ENCODE measurements around the gene MORN1.
"Not testable (repeated sequence)": the region's sequence is repeated elsewhere in the genome, so short reads cannot be mapped to it uniquely, and the experiment has no call there.

Gene MORN1

DNA sequence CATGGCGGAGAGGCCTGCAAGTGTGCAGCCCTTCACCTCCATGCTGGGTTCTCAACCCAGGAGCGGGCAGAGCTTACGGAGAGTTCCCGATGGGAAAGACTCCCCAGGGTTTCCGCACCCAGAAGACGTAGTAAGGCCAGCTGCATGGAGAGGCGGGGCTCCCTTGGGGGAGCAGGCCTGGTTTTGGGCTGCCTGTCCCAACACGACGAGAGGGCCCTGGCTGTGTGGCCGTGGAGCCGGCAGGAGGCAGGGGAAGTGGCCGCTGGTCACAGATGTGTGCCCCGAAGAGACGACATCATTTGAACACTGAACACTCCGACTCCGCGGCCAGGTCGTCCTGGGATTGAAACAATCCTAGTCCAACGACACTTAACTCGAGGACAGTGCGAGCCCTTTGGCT, 57.0 kb downstream of the MORN1 start:
- DNase-seq (ENCODE audit: insufficient read length, low spot score) (no peak), FAIRE-seq (no peak)
- TF ChIP-seq, protein P1, sequence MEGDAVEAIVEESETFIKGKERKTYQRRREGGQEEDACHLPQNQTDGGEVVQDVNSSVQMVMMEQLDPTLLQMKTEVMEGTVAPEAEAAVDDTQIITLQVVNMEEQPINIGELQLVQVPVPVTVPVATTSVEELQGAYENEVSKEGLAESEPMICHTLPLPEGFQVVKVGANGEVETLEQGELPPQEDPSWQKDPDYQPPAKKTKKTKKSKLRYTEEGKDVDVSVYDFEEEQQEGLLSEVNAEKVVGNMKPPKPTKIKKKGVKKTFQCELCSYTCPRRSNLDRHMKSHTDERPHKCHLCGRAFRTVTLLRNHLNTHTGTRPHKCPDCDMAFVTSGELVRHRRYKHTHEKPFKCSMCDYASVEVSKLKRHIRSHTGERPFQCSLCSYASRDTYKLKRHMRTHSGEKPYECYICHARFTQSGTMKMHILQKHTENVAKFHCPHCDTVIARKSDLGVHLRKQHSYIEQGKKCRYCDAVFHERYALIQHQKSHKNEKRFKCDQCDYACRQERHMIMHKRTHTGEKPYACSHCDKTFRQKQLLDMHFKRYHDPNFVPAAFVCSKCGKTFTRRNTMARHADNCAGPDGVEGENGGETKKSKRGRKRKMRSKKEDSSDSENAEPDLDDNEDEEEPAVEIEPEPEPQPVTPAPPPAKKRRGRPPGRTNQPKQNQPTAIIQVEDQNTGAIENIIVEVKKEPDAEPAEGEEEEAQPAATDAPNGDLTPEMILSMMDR (IDR thresholded peaks at IDR 0.05; ENCODE audit: insufficient read depth, missing control alignments) = no peak

- not testable (repeated sequence) for DNase-seq (ENCODE audit: insufficient read length, low spot score); FAIRE-seq
These were observed 59.8 kb downstream of the MORN1 start for GRCh38 chr1:2331580-2331979.

- FAIRE-seq = no peak
- no peak for DNase-seq (ENCODE audit: insufficient read length, low spot score)
- TF ChIP-seq, protein P1 (IDR thresholded peaks at IDR 0.05; ENCODE audit: insufficient read depth, missing control alignments) = no peak
These were observed 60.2 kb downstream of the MORN1 start for GRCh38 chr1:2331200-2331544.

DNA sequence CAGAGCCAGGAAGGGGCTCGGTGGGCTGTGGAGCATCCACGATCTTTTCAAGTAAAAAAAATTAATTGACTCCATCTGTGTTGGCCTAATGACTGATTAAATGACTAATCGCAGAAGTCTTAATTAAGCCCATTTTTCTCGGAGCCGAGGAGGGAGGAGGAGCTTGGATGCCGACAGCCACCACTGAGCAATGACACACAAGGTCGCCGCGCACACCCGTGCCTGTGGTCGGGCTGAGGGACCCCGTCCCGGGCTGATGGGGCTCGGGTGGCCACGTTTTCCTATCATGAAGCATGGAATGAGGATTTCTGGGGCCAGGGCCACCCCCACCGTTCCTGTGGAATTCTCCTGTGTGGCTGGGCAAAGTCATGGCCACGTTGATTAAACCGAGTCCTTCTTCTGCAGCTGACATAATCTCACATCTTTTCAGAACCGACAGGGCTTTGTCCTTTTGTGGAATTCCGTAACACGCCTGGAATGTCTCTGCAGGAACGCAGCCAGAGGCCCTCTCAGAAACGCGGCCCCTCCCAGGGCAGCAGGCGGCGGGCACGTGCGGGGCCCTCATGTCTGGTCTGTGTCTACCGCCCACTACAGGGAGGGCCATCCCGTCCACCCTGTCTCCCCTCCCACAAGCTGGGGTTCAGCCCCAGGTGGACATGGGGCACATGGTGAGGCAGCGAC, 60.7 kb downstream of the MORN1 start:
- TF ChIP-seq, protein P1 (IDR thresholded peaks at IDR 0.05; ENCODE audit: insufficient read depth, missing control alignments) = no peak
- DNase-seq (ENCODE audit: insufficient read length, low spot score) = no peak
- FAIRE-seq = no peak

DNA sequence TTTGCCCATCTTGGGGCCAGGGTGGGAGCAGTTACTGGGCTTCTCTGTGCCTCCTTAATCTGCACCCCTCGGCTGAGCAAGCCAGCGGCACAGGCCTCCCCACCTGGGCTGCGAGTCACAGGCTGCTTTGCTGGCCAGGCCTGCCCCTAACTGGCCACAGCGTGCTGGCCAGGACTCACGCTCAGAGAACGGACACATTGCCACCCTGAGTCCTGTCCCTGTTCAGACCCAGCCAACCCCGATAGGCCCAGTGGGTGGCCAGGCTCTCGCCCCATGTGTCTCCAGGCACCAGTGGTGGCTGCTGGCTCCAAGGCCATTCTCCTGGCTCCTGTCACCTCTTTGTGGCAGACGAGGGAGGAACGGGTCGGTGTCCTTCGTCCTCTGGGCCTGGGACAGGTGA, 61.3 kb downstream of the MORN1 start:
- no peak for DNase-seq (ENCODE audit: insufficient read length, low spot score)
- TF ChIP-seq, protein P1 (IDR thresholded peaks at IDR 0.05; ENCODE audit: insufficient read depth, missing control alignments) = no peak
- no peak for FAIRE-seq

DNA sequence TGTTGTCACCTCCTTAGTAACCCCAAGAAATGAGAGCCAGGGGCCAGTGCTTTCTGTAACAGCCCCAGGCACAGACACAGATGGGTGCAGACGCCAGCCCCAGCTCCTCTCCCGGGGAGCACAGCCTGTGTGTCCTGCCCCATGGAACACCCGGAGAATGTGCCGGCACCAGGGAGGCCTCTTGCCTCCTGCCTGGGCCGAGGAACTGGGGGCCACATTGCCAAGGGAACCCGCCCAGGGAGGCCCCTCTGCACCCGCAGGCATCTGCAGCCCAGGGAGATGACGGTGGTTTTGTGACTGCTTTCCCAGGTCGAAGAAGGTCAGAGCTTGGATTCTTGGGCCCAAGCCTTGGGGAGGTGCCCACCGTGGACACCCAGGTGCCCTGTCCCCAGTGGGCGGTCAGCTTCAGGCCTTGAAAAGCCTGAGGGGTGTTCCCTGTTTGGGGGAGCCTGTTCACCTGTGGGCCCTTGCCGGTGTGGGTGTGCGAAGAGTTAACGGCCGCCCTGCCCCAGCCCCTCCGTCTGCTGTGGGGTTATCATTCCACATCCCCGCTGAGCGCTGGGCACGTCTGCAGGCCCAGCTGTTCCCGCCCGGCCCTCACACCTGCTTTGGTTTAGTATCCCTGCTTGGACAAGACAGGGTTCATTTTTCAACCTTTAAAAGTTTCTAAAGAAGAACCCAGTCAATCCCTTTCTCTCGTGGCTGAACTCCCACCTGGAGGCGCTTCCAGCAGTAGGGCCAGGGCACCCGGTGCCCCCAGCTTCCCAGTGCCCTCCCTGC, 62.5 kb downstream of the MORN1 start:
- no peak for FAIRE-seq
- DNase-seq (ENCODE audit: insufficient read length, low spot score) = no peak
- TF ChIP-seq, protein P1 (IDR thresholded peaks at IDR 0.05; ENCODE audit: insufficient read depth, missing control alignments) = no peak

DNA sequence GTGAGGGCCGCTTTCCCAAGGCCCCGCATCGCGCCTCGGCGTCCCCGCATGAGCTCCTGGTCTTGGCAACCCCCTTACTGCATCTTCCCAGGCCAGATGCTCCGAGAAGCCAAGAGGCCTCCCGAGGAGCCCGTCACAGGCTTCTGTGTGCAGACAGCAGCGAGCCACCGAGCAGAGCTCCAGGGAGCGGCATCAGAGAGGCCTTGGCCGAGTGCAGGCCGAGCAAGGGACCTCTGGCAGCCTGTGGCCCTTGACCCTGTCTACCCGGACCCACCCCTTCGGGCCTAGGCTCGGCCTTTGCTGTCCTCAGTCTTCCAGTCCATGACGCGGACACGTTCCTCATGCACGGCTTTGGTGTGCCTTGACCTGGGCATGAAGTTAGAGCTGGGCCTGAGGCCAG, 63.5 kb downstream of the MORN1 start:
- FAIRE-seq = no peak
- TF ChIP-seq, protein P1 (IDR thresholded peaks at IDR 0.05; ENCODE audit: insufficient read depth, missing control alignments) = no peak
- DNase-seq (ENCODE audit: insufficient read length, low spot score) = no peak

DNA sequence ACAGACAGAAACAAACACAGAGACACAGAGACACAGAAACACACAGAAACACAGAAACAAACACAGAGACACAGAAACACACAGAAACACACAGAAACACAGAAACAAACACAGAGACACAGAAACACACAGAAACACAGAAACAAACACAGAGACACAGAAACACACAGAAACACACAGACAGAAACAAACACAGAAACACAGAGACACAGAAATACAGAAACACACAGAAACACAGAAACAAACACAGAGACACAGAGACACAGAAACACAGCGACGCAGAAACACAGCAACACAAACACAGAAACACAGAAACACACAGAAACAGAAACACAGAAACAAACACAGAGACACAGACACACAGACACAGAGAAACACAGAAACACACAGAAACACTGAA, 64.2 kb downstream of the MORN1 start:
- not testable (repeated sequence) for DNase-seq (ENCODE audit: insufficient read length, low spot score); FAIRE-seq

All from D721Med (cell line).